C4-2B (cell line): ENCODE measurements around the gene PAPSS1.

ENCODE experiments used
- CTCF ChIP-seq: fragments of 450-650 bp; conservative IDR thresholded peaks from 2 replicates; pipeline ENCODE4 v1.5.1; 2017; ENCODE audit warnings: mild to moderate bottlenecking
- ZFX ChIP-seq: fragments of 450-650 bp; IDR thresholded peaks from 2 replicates; pipeline ENCODE4 v1.6.1; 2017

- TF ChIP-seq CTCF (no peak), ZFX (no peak)
Measured at GRCh38 chr4:107746161-107746560, 26.1 kb upstream of the PAPSS1 start.
